K562 (cell line): ENCODE results near the gene VASH2. TPM values are rescaled to one million over a fixed set of nuclear protein-coding genes. Genes with fewer than 3 reads are reported as not detected.
A peak's percentile ranks its signal among the peaks of the same experiment; 100 is the strongest.

Experiments used
- ATAC-seq: fragments of 200-7000 bp; cut with Tn5 transposase; 3 replicates; pipeline ENCODE4 v1.9.1; 2020; ENCODE audit warnings: moderate library complexity
- BruUV-seq: library from RNA; stranded (reverse); fragments of 400-500 nt; replicated peaks from 2 replicates; lab custom pipeline; 2021; lab: Mats Ljungman, UMichigan
- CTCF ChIA-PET: fragments of 300-600 bp; formaldehyde crosslinking; extraction: SDS; loops from one replicate; lab custom pipeline; 2021; ENCODE audit warnings: low intra/inter-chr PET ratio; lab: Yijun Ruan, JAX
- POLR2A ChIA-PET: fragments of 300-600, 350-650 bp; sonication (Branson Sonifier 250); formaldehyde crosslinking; extraction: SDS; loops from one replicate; lab custom pipeline; 2021; ENCODE audit warnings: antibody characterized with exemption, inconsistent platforms; lab: Yijun Ruan, JAX
- DNase-seq, 4 experiments: peaks; one replicate each; pipeline versions ENCODE4 v3.0.0 to v3.0.0-alpha.2; 2011 to 2018; ENCODE audit warnings: low spot score in 3 of 4, mixed read lengths in 3 of 4; ENCODE audit errors: extremely low read depth in 1 of 4
- FAIRE-seq: peaks from 2 replicates; lab custom pipeline; 2011; peaks lifted over from hg19 to GRCh38; lab: Jason Lieb, UNC
- H2AFZ ChIP-seq: 2 replicates; pipeline ENCODE4 v1.6.0; 2011; ENCODE audit warnings: low read depth, low read length, control low read depth, inconsistent platforms
- H3K27ac ChIP-seq: fragments of 200-600 bp; 3 replicates; pipeline ENCODE4 v1.8.0; 2011; ENCODE audit warnings: low read depth, mild to moderate bottlenecking, control low read depth, inconsistent platforms, low read length, moderate library complexity, mixed read lengths; ENCODE audit errors: extremely low read depth
- H3K27me3 ChIP-seq, 2 experiments: fragments of 300-600 bp in 1 of 2; 2 replicates in 1 of 2; 3 replicates in 1 of 2; pipeline versions ENCODE4 v1.6.0 to v1.8.0; 2011; ENCODE audit warnings: inconsistent platforms in 2 of 2, low read length in 2 of 2, mild to moderate bottlenecking in 1 of 2, mixed read lengths in 1 of 2, moderate library complexity in 1 of 2; ENCODE audit not compliant: control insufficient read depth in 2 of 2, insufficient read depth in 2 of 2
- H3K36me3 ChIP-seq: fragments of 300-600 bp; 3 replicates; pipeline ENCODE4 v1.8.0; 2011; ENCODE audit warnings: mild to moderate bottlenecking, low read length, inconsistent platforms; ENCODE audit not compliant: control insufficient read depth, insufficient read depth
- H3K4me1 ChIP-seq, 2 experiments: fragments of 200-600 bp in 1 of 2; replicated peaks in 1 of 2; 2 replicates in 1 of 2; 3 replicates in 1 of 2; pipeline versions ENCODE4 v1.5.1 to v1.8.0; 2011; ENCODE audit warnings: inconsistent platforms in 2 of 2, low read length in 2 of 2, mild to moderate bottlenecking in 1 of 2, mixed read lengths in 1 of 2, moderate library complexity in 1 of 2; ENCODE audit not compliant: control insufficient read depth in 2 of 2, insufficient read depth in 2 of 2
- H3K4me2 ChIP-seq: 2 replicates; pipeline ENCODE4 v1.6.1; 2011; ENCODE audit warnings: low read length, control low read depth, inconsistent platforms, mixed read lengths; ENCODE audit not compliant: insufficient read depth
- H3K4me3 ChIP-seq: fragments of 200-600 bp; sonication (generic), shearing (Covaris generic); 2 replicates; pipeline ENCODE4 v1.5.1; 2016; ENCODE audit warnings: control low read depth, inconsistent platforms
- H3K79me2 ChIP-seq: fragments of 200-600 bp; 3 replicates; pipeline ENCODE4 v1.8.0; 2011; ENCODE audit warnings: low read length, inconsistent platforms; ENCODE audit not compliant: control insufficient read depth, insufficient read depth
- H3K9ac ChIP-seq, 2 experiments: 2 replicates each; pipeline versions ENCODE4 v1.6.0 to v1.6.1; 2011; ENCODE audit warnings: low read depth in 2 of 2, low read length in 2 of 2, control low read depth in 1 of 2, inconsistent platforms in 1 of 2, mild to moderate bottlenecking in 1 of 2, mixed read lengths in 1 of 2; ENCODE audit not compliant: insufficient read depth in 1 of 2
- H3K9me1 ChIP-seq: one replicate; pipeline ENCODE4 v1.6.0; 2011; ENCODE audit warnings: inconsistent platforms, mild to moderate bottlenecking, low read length, moderate library complexity; ENCODE audit not compliant: control insufficient read depth, insufficient read depth
- H3K9me3 ChIP-seq: replicated peaks from 2 replicates; pipeline ENCODE4 v1.5.1; 2011; ENCODE audit warnings: low read depth, low read length, inconsistent platforms; ENCODE audit not compliant: control insufficient read depth, insufficient read depth
- H4K20me1 ChIP-seq: replicated peaks from 2 replicates; pipeline ENCODE4 v1.6.1; 2011; ENCODE audit warnings: low read length, inconsistent platforms, mixed read lengths; ENCODE audit not compliant: control insufficient read depth, insufficient read depth
- ARID3B ChIP-seq: fragments of 250-450 bp; sonication (Bioruptor Pico); IDR thresholded peaks from 2 replicates; pipeline ENCODE4 v1.4.0; 2020; ENCODE audit warnings: borderline replicate concordance
- BCLAF1 ChIP-seq, 2 experiments: fragments of 450-650 bp in 1 of 2; IDR thresholded peaks; 2 replicates each; pipeline ENCODE4 v1.6.1; 2011 to 2017; ENCODE audit warnings: low read depth in 2 of 2, antibody characterized with exemption in 1 of 2, borderline replicate concordance in 1 of 2, low read length in 1 of 2, mild to moderate bottlenecking in 1 of 2, mixed read lengths in 1 of 2; ENCODE audit not compliant: control insufficient read depth in 1 of 2
- C11orf30 ChIP-seq: fragments of 450-650 bp; IDR thresholded peaks from 2 replicates; pipeline ENCODE4 v1.6.1; 2016; ENCODE audit warnings: low read depth, mild to moderate bottlenecking
- E4F1 ChIP-seq: fragments of 250-450 bp; sonication (Bioruptor Pico); IDR thresholded peaks from 2 replicates; pipeline ENCODE4 v1.5.0; 2021; ENCODE audit warnings: mild to moderate bottlenecking, borderline replicate concordance
- MXD1 ChIP-seq: fragments of 250-450 bp; sonication (Bioruptor Pico); IDR thresholded peaks from 2 replicates; pipeline ENCODE4 v1.8.0; 2021; ENCODE audit warnings: borderline replicate concordance, mild to moderate bottlenecking, moderate library complexity; ENCODE audit not compliant: poor library complexity, severe bottlenecking
- NFE2 ChIP-seq: IDR thresholded peaks from 2 replicates; pipeline ENCODE4 v1.6.1; 2014; ENCODE audit warnings: antibody characterized with exemption, low read depth
- SMARCC2 ChIP-seq: fragments of 450-650 bp; IDR thresholded peaks from 2 replicates; pipeline ENCODE4 v1.6.1; 2017; ENCODE audit warnings: antibody characterized with exemption, moderate library complexity, mild to moderate bottlenecking, low read depth
- ZNF23 ChIP-seq: fragments of 250-450 bp; sonication (Bioruptor Pico); IDR thresholded peaks from 2 replicates; pipeline ENCODE4 v1.4.0; 2020; ENCODE audit warnings: mild to moderate bottlenecking
- ZNF277 ChIP-seq: fragments of 250-450 bp; sonication (Bioruptor Pico); IDR thresholded peaks from 2 replicates; pipeline ENCODE4 v1.8.0; 2022; ENCODE audit warnings: inconsistent platforms, mild to moderate bottlenecking, moderate library complexity, borderline replicate concordance
- ZNF41 ChIP-seq: fragments of 250-450 bp; sonication (Bioruptor Pico); conservative IDR thresholded peaks from 2 replicates; pipeline ENCODE4 v1.4.0; 2020; ENCODE audit warnings: mild to moderate bottlenecking
- ZNF507 ChIP-seq: conservative IDR thresholded peaks from 2 replicates; pipeline ENCODE4 v1.6.1; 2017; ENCODE audit warnings: missing genetic modification characterization, missing compliant biosample characterization
- WGBS: fragments of 100-300 bp; shearing (Covaris generic); methylation state at CpG from one replicate; pipeline ENCODE4 v1.1.6; 2016; ENCODE audit warnings: low coverage, mixed read lengths; ENCODE audit not compliant: insufficient coverage; ENCODE audit errors: missing lambda C conversion rate; 5-methylcytosine and 5-hydroxymethylcytosine counted together
- in situ Hi-C: fragments of 300-500 bp; cut with MboI; formaldehyde crosslinking; loops from 4 replicates; pipeline ENCODE4 v1.15.0; 2018; ENCODE audit warnings: inconsistent platforms, mixed read lengths
- intact Hi-C: fragments of 100-400 bp; cut with micrococcal nuclease; formaldehyde crosslinking; loops from 2 replicates; pipeline ENCODE4 v1.14.2; 2022
- polyA plus RNA-seq, 8 experiments: library from polyadenylated mRNA; depleted of rRNA in 4 of 8; stranded (reverse) in 5 of 8; unstranded in 3 of 8; fragments of >200 nt; fragmentation: Nextera tagmentation in 2 of 8; fragmentation: Illumina TruSeq in 1 of 8; extraction: Ambion mirVana in 2 of 8; extraction: Trizol in 1 of 8; gene quantifications; 2 replicates each; pipeline versions ENCODE4 v1.2.1 to v1.2.3, GENCODE V29; 2011 to 2014; ENCODE audit warnings: inconsistent platforms in 1 of 8, missing spikeins in 1 of 8
- total RNA-seq, 7 experiments: library from RNA; depleted of rRNA in 6 of 7; stranded (reverse); fragments of >200 nt in 6 of 7; fragmentation: Illumina TruSeq in 2 of 7; extraction: Trizol in 2 of 7; gene quantifications; 2 replicates each; pipeline versions ENCODE4 v1.2.1 to v1.2.3, GENCODE V29; 2011 to 2021; ENCODE audit warnings: low replicate concordance in 1 of 7

VASH2 gene
- total and polyA plus RNA-seq, 9 of the 15 experiments (the other 6 are each of a cell fraction or from before 2014, with no cell fraction given) = 0.04 to 0.40 (median 0.10) TPM; not detected in 1

- ChIA-PET POLR2A (no interaction called here), CTCF (no interaction called here)
- intact Hi-C loops (no loop called here), in situ Hi-C loops (no loop called here)
- DNase-seq (no peak), FAIRE-seq (no peak), ATAC-seq (0 out of 3 replicates have a peak, but pooled peaks have one; percentile 37)
- H3K36me3 ChIP-seq = peaks cover 78% of the 10 kb centered on the region; the same call in 2 of the 3 replicates
- BruUV-seq = no TSS peak
- H3K27ac ChIP-seq = no peak overlapping the region
- H2AFZ ChIP-seq = no peak overlapping the region
- peaks cover 27% of the 10 kb centered on the region for H3K79me2 ChIP-seq
- H3K4me2 ChIP-seq = no peak overlapping the region
- no peaks in the 10 kb centered on the region for H3K9me1 ChIP-seq
- H3K9ac ChIP-seq = no peak overlapping the region
- no peaks in the 10 kb centered on the region for H3K27me3 ChIP-seq
- H3K9me3 ChIP-seq = no peaks in the 10 kb centered on the region
- WGBS = 80% methylated on average over 2 of the region's 2 CpGs
- no peaks in the 10 kb centered on the region for H4K20me1 ChIP-seq
- no peak overlapping the region for H3K4me3 ChIP-seq
- H3K4me1 ChIP-seq = peaks cover 0 to 4% of the 10 kb centered on the region in 2 experiments; a peak in 1 of 5 replicates
- TF ChIP-seq NFE2 = peak; percentile 27; the same call in 1 of the 2 replicates
- no peak for TF ChIP-seq BCLAF1 (IDR thresholded peaks at IDR 0.05; ENCODE audit: borderline replicate concordance in 1 of 2, control insufficient read depth in 1 of 2, low read depth in 2 of 2, low read length in 1 of 2)
- no peak for TF ChIP-seq ZNF507 (tag)
- TF ChIP-seq ZNF277 (CRISPR knock-in tag) = no peak
- no peak for TF ChIP-seq ZNF41 (CRISPR knock-in tag)
- no peak for TF ChIP-seq SMARCC2
- TF ChIP-seq E4F1 (CRISPR knock-in tag) = no peak
- no peak for TF ChIP-seq MXD1 (CRISPR knock-in tag)
- 0 out of 2 replicates have a peak, but pooled peaks have one; percentile 6 for TF ChIP-seq ZNF23 (CRISPR knock-in tag)
- TF ChIP-seq ARID3B (CRISPR knock-in tag) = no peak
- TF ChIP-seq C11orf30 = 0 out of 2 replicates have a peak, but pooled peaks have one; percentile 10
Measured at GRCh38 chr1:213008564-213008963, 58.2 kb downstream of the VASH2 start.
